ENCODE measurements around the gene GATA5.

DNA sequence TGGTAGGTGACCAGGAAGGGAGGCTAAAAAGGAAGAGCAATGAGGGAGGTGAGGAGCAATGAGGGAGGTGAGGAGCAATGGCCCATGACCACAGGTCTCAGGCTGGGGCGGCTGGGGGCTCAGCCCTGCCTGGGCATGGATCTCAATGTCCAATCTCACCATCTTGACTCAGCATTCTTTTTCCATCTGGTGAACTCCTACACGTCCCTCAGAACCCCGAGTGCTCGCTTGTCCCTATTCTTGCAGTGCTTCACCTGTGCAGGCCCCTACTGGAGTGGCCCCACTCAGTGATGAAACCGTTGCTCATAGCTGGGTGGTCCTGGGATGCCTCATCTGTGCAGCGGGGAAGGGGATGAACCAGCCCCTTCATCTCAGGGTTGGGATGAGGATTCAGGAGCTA lies 31.5 kb downstream of the GATA5 start:
- TF ChIP-seq ZBTB7A (IDR thresholded peaks at IDR 0.05; ENCODE audit: low read depth), result no peak
- no peak for TF ChIP-seq TAF1 (IDR thresholded peaks at IDR 0.05; ENCODE audit: low read depth)
- no peak for TF ChIP-seq FOXM1 (IDR thresholded peaks at IDR 0.05; ENCODE audit: borderline replicate concordance, low read depth)
- TF ChIP-seq TCF12 (IDR thresholded peaks at IDR 0.05; ENCODE audit: low read depth), result no peak
